ENCODE results near the gene SMAD3.

Gene SMAD3

GRCh38 chr15:67232591-67232990, 167.2 kb downstream of the SMAD3 start:
- no peak for DNase-seq (ENCODE audit: low spot score)

DNA sequence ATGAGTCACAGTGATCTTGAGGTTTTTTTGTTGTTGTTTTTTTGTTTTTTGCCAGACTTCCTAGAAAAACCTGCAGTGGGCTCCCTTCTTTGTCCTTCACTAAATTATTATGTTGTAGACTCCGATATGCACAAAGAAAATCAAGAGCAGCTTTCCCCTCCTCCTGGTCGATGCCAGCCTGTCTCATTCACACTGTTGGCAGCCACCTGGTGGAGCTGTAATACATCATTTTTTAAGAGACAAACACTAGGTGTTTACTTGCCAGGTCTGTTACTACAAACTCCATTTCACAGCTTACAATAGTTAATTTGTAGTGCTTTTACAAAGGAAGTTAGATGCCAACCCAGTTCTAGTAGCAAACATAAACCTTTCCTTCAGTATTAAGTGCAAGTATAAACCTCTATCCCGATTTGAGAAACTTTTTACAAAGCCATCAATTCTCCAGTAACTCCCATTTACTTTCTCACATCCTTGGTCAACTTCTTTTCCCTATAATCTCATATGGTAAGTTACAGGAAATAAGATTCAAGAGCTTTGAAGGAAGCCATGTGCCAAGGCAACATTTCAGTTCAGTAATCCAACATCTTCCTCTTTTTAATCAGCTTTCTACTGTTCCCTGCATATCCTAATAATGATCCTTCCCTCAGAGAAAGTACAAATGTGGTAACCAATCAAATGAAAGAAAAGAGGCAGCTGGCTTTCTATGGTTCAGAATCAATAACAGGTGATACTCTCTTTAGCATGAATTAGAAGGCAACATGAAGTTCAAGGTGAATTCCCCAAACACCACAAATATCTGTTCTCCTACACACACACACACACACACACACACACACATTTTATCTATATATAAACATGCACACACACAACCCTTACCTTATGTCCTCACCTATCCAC, 175.1 kb downstream of the SMAD3 start:
- DNase-seq (ENCODE audit: low spot score), result peak; percentile 7

GRCh38 chr15:67241132-67241855, 175.9 kb downstream of the SMAD3 start:
- no peak for DNase-seq (ENCODE audit: low spot score)

- peak; percentile 3 for DNase-seq (ENCODE audit: low spot score)
Measured at GRCh38 chr15:67242708-67243111, 177.3 kb downstream of the SMAD3 start.
